ENCODE data around the gene MRLN.
"Not testable (repeated sequence)": the region's sequence is repeated elsewhere in the genome, so short reads cannot be mapped to it uniquely, and the experiment has no call there.

MRLN gene

GRCh38 chr10:59752278-59752940 is 846 bp downstream of the MRLN start:
- TF ChIP-seq EZH2phosphoT487 (IDR thresholded peaks at IDR 0.05; ENCODE audit: low read depth): no peak
- TF ChIP-seq, protein P1, sequence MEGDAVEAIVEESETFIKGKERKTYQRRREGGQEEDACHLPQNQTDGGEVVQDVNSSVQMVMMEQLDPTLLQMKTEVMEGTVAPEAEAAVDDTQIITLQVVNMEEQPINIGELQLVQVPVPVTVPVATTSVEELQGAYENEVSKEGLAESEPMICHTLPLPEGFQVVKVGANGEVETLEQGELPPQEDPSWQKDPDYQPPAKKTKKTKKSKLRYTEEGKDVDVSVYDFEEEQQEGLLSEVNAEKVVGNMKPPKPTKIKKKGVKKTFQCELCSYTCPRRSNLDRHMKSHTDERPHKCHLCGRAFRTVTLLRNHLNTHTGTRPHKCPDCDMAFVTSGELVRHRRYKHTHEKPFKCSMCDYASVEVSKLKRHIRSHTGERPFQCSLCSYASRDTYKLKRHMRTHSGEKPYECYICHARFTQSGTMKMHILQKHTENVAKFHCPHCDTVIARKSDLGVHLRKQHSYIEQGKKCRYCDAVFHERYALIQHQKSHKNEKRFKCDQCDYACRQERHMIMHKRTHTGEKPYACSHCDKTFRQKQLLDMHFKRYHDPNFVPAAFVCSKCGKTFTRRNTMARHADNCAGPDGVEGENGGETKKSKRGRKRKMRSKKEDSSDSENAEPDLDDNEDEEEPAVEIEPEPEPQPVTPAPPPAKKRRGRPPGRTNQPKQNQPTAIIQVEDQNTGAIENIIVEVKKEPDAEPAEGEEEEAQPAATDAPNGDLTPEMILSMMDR (IDR thresholded peaks at IDR 0.05; ENCODE audit: low read depth, low read length): no peak

DNA sequence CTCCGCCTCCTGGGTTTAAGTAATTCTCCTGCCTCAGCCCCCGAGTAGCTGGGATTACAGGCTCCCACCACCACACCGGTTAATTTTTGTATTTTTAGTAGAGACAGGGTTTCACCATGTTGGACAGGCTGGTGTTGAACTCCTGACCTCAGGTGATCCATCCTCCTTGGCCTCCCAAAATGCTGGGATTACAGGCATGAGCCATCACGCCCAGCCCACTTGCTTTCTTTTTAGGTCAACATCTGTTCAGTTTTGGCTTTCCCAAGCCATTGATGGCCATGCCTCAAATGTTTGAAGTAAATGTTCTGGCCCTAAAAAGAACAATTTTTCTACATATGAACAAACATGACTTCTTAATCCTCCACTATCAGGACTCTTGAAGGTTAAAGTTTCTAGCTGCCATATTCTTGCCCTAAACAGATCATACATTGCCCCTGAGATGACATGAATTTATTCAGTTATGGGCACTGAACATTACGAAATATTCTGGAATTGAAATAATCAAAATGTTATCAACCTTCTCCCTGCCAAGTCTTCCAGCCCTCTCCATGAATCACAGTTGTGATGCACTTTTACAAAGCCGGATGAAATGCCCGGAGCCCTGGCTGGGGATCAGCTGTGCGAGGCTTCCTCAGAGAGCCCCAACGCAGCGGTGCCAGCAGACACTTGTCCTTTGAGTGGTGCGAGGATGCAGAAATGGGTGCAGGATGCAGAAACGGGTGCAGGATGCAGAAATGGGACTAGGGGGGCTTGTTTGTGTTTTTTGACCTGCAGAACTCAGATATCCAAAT is 2.9 kb downstream of the MRLN start:
- TF ChIP-seq, protein P1 (IDR thresholded peaks at IDR 0.05; ENCODE audit: low read depth, low read length): no peak
- TF ChIP-seq EZH2phosphoT487 (IDR thresholded peaks at IDR 0.05; ENCODE audit: low read depth): no peak
- Histone ChIP-seq H4K20me1 (ENCODE audit: insufficient read depth, low read length) (no peaks in the 10 kb centered on the region), H3K9me3 (ENCODE audit: insufficient read depth, low read length) (no peaks in the 10 kb centered on the region), H3K27ac (ENCODE audit: low read length) (no peak overlapping the region), H3K4me3 (ENCODE audit: low read length) (no peak overlapping the region), H3K4me1 (ENCODE audit: low read length) (peaks cover 10% of the 10 kb centered on the region), H3K27me3 (ENCODE audit: low read depth, low read length) (no peaks in the 10 kb centered on the region), H3K4me2 (ENCODE audit: low read length) (no peak overlapping the region), H3K79me2 (ENCODE audit: low read length) (no peaks in the 10 kb centered on the region), H3K9ac (ENCODE audit: low read length) (no peak overlapping the region), H3K36me3 (replicated peaks; ENCODE audit: low read depth, low read length) (no peaks in the 10 kb centered on the region), H2AFZ (ENCODE audit: low read depth, low read length) (no peak overlapping the region)

More at GRCh38 chr10:59752278-59752940, 846 bp downstream of the MRLN start:
- Histone ChIP-seq H3K4me2 (ENCODE audit: low read length) (no peak overlapping the region), H3K4me3 (ENCODE audit: low read length) (no peak overlapping the region), H3K9ac (ENCODE audit: low read length) (no peak overlapping the region), H4K20me1 (ENCODE audit: insufficient read depth, low read length) (no peaks in the 10 kb centered on the region), H2AFZ (ENCODE audit: low read depth, low read length) (no peak overlapping the region), H3K4me1 (ENCODE audit: low read length) (peaks cover 10% of the 10 kb centered on the region), H3K27me3 (ENCODE audit: low read depth, low read length) (no peaks in the 10 kb centered on the region), H3K79me2 (ENCODE audit: low read length) (no peaks in the 10 kb centered on the region), H3K36me3 (replicated peaks; ENCODE audit: low read depth, low read length) (no peaks in the 10 kb centered on the region), H3K27ac (ENCODE audit: low read length) (no peak overlapping the region), H3K9me3 (ENCODE audit: insufficient read depth, low read length) (no peaks in the 10 kb centered on the region)

GRCh38 chr10:59748834-59749233 is 4.4 kb downstream of the MRLN start:
- no peak for TF ChIP-seq EZH2phosphoT487 (IDR thresholded peaks at IDR 0.05; ENCODE audit: low read depth)
- TF ChIP-seq, protein P1 (IDR thresholded peaks at IDR 0.05; ENCODE audit: low read depth, low read length): no peak
- Histone ChIP-seq H3K4me3 (ENCODE audit: low read length) (no peak overlapping the region), H3K9me3 (ENCODE audit: insufficient read depth, low read length) (no peaks in the 10 kb centered on the region), H3K4me2 (ENCODE audit: low read length) (peak overlapping the region; percentile 14; the same call in 1 of the 2 replicates), H3K9ac (ENCODE audit: low read length) (no peak overlapping the region), H3K4me1 (ENCODE audit: low read length) (peaks cover 10% of the 10 kb centered on the region), H3K79me2 (ENCODE audit: low read length) (no peaks in the 10 kb centered on the region), H3K27me3 (ENCODE audit: low read depth, low read length) (no peaks in the 10 kb centered on the region), H4K20me1 (ENCODE audit: insufficient read depth, low read length) (no peaks in the 10 kb centered on the region), H3K36me3 (replicated peaks; ENCODE audit: low read depth, low read length) (no peaks in the 10 kb centered on the region), H3K27ac (ENCODE audit: low read length) (no peak overlapping the region), H2AFZ (ENCODE audit: low read depth, low read length) (no peak overlapping the region)

- H4K20me1 ChIP-seq (ENCODE audit: insufficient read depth, low read length): no peaks in the 10 kb centered on the region
- no peak for TF ChIP-seq EZH2phosphoT487 (IDR thresholded peaks at IDR 0.05; ENCODE audit: low read depth)
- H3K9ac ChIP-seq (ENCODE audit: low read length): no peak overlapping the region
- H2AFZ ChIP-seq (ENCODE audit: low read depth, low read length): no peak overlapping the region
- H3K79me2 ChIP-seq (ENCODE audit: low read length): no peaks in the 10 kb centered on the region
- H3K27me3 ChIP-seq (ENCODE audit: low read depth, low read length): no peaks in the 10 kb centered on the region
- peaks cover 10% of the 10 kb centered on the region for H3K4me1 ChIP-seq (ENCODE audit: low read length)
- H3K4me2 ChIP-seq (ENCODE audit: low read length): no peak overlapping the region
- H3K36me3 ChIP-seq (replicated peaks; ENCODE audit: low read depth, low read length): no peaks in the 10 kb centered on the region
- no peaks in the 10 kb centered on the region for H3K9me3 ChIP-seq (ENCODE audit: insufficient read depth, low read length)
- H3K27ac ChIP-seq (ENCODE audit: low read length): no peak overlapping the region
- no peak overlapping the region for H3K4me3 ChIP-seq (ENCODE audit: low read length)
These were observed 8.0 kb downstream of the MRLN start for GRCh38 chr10:59745163-59745650.

DNA sequence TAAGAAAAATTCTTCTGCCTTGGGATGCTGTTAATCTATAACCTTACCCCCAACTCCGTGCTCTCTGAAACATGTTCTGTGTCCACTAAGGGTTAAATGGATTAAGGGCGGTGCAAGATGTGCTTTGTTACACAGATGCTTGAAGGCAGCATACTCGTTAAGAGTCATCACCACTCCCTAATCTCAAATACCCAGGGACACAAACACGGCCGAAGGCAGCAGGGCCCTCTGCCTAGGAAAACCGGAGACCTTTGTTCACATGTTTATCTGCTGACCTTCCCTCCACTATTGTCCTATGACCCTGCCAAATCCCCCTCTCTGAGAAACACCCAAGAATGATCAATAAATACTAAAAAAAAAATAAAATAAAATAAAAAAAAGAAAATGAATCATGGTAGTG is 8.5 kb downstream of the MRLN start:
- H3K4me2 ChIP-seq (ENCODE audit: low read length); H3K4me1 ChIP-seq (ENCODE audit: low read length); H2AFZ ChIP-seq (ENCODE audit: low read depth, low read length); H3K27me3 ChIP-seq (ENCODE audit: low read depth, low read length); H4K20me1 ChIP-seq (ENCODE audit: insufficient read depth, low read length); H3K27ac ChIP-seq (ENCODE audit: low read length); H3K79me2 ChIP-seq (ENCODE audit: low read length); H3K9ac ChIP-seq (ENCODE audit: low read length); H3K4me3 ChIP-seq (ENCODE audit: low read length); H3K36me3 ChIP-seq (replicated peaks; ENCODE audit: low read depth, low read length); H3K9me3 ChIP-seq (ENCODE audit: insufficient read depth, low read length): not testable (repeated sequence)

DNA sequence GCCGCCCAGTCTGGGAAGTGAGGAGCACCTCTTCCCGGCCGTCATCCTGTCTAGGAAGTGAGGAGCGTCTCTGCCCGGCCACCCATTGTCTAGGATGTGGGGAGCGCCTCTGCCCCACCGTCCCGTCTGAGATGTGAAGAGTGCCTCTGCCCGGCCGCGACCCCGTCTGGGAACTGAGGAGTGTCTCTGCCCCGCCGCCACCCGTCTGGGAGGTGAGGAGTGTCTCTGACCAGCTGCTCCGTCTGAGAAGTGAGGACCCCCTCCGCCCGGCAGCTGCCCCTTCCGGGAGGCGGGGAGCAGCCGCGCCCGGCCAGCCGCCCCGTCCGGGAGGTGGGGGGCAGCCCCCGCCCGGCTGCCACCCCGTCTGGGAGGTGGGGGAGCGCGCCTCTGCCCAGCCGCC is 9.1 kb downstream of the MRLN start:
- not testable (repeated sequence) for H3K9ac ChIP-seq (ENCODE audit: low read length); H3K27ac ChIP-seq (ENCODE audit: low read length); H3K79me2 ChIP-seq (ENCODE audit: low read length); H3K4me2 ChIP-seq (ENCODE audit: low read length); H3K9me3 ChIP-seq (ENCODE audit: insufficient read depth, low read length); H3K27me3 ChIP-seq (ENCODE audit: low read depth, low read length); H2AFZ ChIP-seq (ENCODE audit: low read depth, low read length); H3K4me3 ChIP-seq (ENCODE audit: low read length); H3K4me1 ChIP-seq (ENCODE audit: low read length); H3K36me3 ChIP-seq (replicated peaks; ENCODE audit: low read depth, low read length); H4K20me1 ChIP-seq (ENCODE audit: insufficient read depth, low read length)

Data from OCI-LY3 (cell line).